Spleen (tissue), 11 donors: ENCODE data around the gene CISH. TPM values are rescaled to one million over a fixed set of nuclear protein-coding genes. Genes with fewer than 3 reads are reported as not detected.

Source experiments
- DNase-seq: peaks from one replicate; pipeline ENCODE4 v3.0.0-alpha.2; 2020
- H3K27ac ChIP-seq, 8 donors: fragments of 200-600 bp; sonication (generic) in 7 of 8; 1 replicate in 4 of 8; 2 replicates in 4 of 8; pipeline versions ENCODE4 v1.5.0 to v1.8.0; 2016 to 2021; ENCODE audit warnings: inconsistent platforms in 4 of 8, mild to moderate bottlenecking in 4 of 8, moderate library complexity in 1 of 8
- H3K27me3 ChIP-seq, 7 donors: fragments of 200-600 bp; sonication (generic) in 6 of 7; replicated peaks in 1 of 7; 1 replicate in 4 of 7; 2 replicates in 3 of 7; pipeline versions ENCODE4 v1.5.0 to v1.8.0; 2016 to 2021; ENCODE audit warnings: inconsistent platforms in 3 of 7, mild to moderate bottlenecking in 1 of 7
- H3K36me3 ChIP-seq, 6 donors: fragments of 200-600 bp; sonication (generic) in 5 of 6; 1 replicate in 4 of 6; 2 replicates in 2 of 6; pipeline versions ENCODE4 v1.5.0 to v1.8.0; 2016 to 2021; ENCODE audit warnings: inconsistent platforms in 2 of 6
- H3K4me1 ChIP-seq, 6 donors: fragments of 200-600 bp; sonication (generic) in 5 of 6; 1 replicate in 3 of 6; 2 replicates in 3 of 6; pipeline versions ENCODE4 v1.5.0 to v1.8.0; 2016 to 2021; ENCODE audit warnings: inconsistent platforms in 3 of 6
- H3K4me3 ChIP-seq, 8 donors: fragments of 200-600 bp; sonication (generic) in 7 of 8; 1 replicate in 4 of 8; 2 replicates in 4 of 8; pipeline versions ENCODE4 v1.5.0 to v1.8.0; 2016 to 2021; ENCODE audit warnings: inconsistent platforms in 4 of 8, mild to moderate bottlenecking in 4 of 8, moderate library complexity in 2 of 8
- H3K9me3 ChIP-seq, 8 donors: fragments of 200-600 bp; sonication (generic) in 7 of 8; 1 replicate in 4 of 8; 2 replicates in 4 of 8; pipeline versions ENCODE4 v1.5.0 to v1.8.0; 2016 to 2021; ENCODE audit warnings: inconsistent platforms in 4 of 8
- POLR2A ChIP-seq, 3 donors: fragments of 450-650 bp; IDR thresholded peaks; one replicate each; pipeline ENCODE4 v1.5.1; 2017; ENCODE audit warnings: antibody characterized with exemption in 3 of 3, mild to moderate bottlenecking in 1 of 3
- POLR2AphosphoS5 ChIP-seq, 3 donors: sonication (generic); formaldehyde crosslinking; IDR thresholded peaks; one replicate each; pipeline ENCODE4 v1.5.1; 2017; ENCODE audit warnings: antibody characterized with exemption in 3 of 3
- WGBS, 5 donors: extraction: QIAGEN DNeasy Blood & Tissue Kit in 3 of 5; methylation state at CpG; one replicate each; pipeline versions ENCODE4 v1.1.5 to v1.1.7; 2013 to 2018; 5-methylcytosine and 5-hydroxymethylcytosine counted together
- intact Hi-C: fragments of 100-400 bp; cut with DNase I; formaldehyde crosslinking; loops from one replicate; pipeline ENCODE4 v1.15.0; 2023; ENCODE audit warnings: low total_unique reads
- polyA plus RNA-seq, 3 donors: library from polyadenylated mRNA; stranded (reverse); fragments of 200-250 nt; gene quantifications; one replicate each; pipeline ENCODE4 v1.2.1, GENCODE V29; 2013
- total RNA-seq, 7 donors: library from RNA; depleted of rRNA in 3 of 7; stranded (reverse); fragments of >200 nt in 3 of 7; fragmentation: NEBNext Ultra II Directional in 4 of 7; extraction: Animal tissue kit (Norgen Biotek cat#: 25700) in 4 of 7; gene quantifications; one replicate each; pipeline versions ENCODE4 v1.1.0 to v1.2.1, GENCODE V29; 2016 to 2021
- TF ChIP-seq, protein P1 (sequence below), 11 experiments: fragments of 200-600 bp in 7 of 11; fragments of 450-650 bp in 4 of 11; sonication (generic) in 4 of 11; IDR thresholded peaks in 8 of 11; conservative IDR thresholded peaks in 3 of 11; 1 replicate in 7 of 11; 2 replicates in 4 of 11; pipeline versions ENCODE4 v1.4.0 to v1.8.0; 2016 to 2021; ENCODE audit warnings: antibody characterized with exemption in 11 of 11, inconsistent platforms in 4 of 11, mild to moderate bottlenecking in 1 of 11
- donor health status: healthy with polysubstance abuse.
- donor health status: DM: no; HTN: no; CAD: no; lungs with moderate emphysema.
- donor health status: DM: no; HTN: no; CAD: no.
- donor health status: Bipolar disorder and iron deficiency.
- donor health status: healthy.
- donor health status: DM: no; HTN: no; CAD: no.
- donor health status: DM: yes; HTN: yes; CAD: no.

The CISH gene
- total and polyA plus RNA-seq, 10 donors: 2.9 to 23.6 (median 11.0) TPM

DNA sequence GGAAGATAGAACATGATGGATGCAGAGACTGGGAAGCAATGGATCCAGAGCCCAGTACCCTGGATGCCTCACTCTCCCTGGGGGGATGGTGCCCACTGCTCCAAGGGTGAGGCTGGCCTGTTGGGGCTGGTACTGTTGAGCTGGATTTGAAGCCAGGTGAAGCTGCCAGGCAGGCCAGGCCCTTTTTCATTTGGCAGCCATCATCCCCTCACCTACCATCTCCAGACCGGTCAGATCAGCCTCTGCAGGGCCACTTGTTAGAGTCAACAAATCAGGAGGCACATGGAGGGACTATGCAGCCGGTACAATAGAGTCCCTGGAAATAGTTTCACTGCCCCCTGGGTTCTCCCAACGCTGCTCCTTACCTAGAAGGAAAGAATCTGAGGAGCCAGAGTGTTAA, 11.3 kb upstream of the CISH start:
- peaks cover 0 to 33% (median 0%) of the 10 kb centered on the region in 6 donors for H3K36me3 ChIP-seq

DNA sequence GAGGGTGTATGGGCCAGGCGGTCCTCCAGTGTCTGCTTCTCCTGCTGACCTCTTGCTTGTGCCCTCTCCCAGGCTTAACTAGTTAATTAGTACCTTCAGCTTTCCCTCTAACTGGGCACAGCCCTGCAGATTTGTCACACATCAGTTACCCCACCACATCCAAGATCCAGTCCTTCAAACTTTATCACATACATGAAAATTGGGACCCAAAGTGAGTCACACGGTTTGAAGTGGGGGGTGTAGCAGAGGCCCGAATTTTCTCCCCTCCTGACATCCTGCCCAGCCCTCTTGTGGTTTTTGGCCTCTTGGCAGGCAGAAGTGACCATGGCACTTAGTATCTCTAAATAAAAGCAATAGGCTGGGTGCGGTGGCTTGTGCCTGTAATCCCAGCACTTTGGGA, 9.2 kb upstream of the CISH start:
- intact Hi-C loops: no loop called here
- Histone ChIP-seq H3K4me1 (peaks cover 49 to 97% (median 87%) of the 10 kb centered on the region in 6 donors), H3K4me3 (peak overlapping the region in 2 of 8 donors; percentile 1 to 98), H3K36me3 (peaks cover 0 to 25% (median 0%) of the 10 kb centered on the region in 6 donors), H3K27ac (peak overlapping the region; percentile 53 to 97 (median 88)), H3K27me3 (no peaks in the 10 kb centered on the region), H3K9me3 (no peaks in the 10 kb centered on the region)
- 16 to 37% (median 34%) methylated on average over 4 of the region's 4 CpGs for WGBS, 5 donors
- DNase-seq: no peak
- TF ChIP-seq, protein P1, sequence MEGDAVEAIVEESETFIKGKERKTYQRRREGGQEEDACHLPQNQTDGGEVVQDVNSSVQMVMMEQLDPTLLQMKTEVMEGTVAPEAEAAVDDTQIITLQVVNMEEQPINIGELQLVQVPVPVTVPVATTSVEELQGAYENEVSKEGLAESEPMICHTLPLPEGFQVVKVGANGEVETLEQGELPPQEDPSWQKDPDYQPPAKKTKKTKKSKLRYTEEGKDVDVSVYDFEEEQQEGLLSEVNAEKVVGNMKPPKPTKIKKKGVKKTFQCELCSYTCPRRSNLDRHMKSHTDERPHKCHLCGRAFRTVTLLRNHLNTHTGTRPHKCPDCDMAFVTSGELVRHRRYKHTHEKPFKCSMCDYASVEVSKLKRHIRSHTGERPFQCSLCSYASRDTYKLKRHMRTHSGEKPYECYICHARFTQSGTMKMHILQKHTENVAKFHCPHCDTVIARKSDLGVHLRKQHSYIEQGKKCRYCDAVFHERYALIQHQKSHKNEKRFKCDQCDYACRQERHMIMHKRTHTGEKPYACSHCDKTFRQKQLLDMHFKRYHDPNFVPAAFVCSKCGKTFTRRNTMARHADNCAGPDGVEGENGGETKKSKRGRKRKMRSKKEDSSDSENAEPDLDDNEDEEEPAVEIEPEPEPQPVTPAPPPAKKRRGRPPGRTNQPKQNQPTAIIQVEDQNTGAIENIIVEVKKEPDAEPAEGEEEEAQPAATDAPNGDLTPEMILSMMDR (IDR thresholded peaks at IDR 0.05 in 8 of 11, conservative IDR thresholded peaks at IDR 0.05 in 3 of 11): peak in 2 of 11 experiments; percentile 5 to 19
- no peak for TF ChIP-seq POLR2A (IDR thresholded peaks at IDR 0.05)
- no peak for TF ChIP-seq POLR2AphosphoS5 (IDR thresholded peaks at IDR 0.05)

More for the DNA sequence above, 11.3 kb upstream of the CISH start:
- WGBS, 5 donors: 85 to 97% (median 87%) methylated on average over 3 of the region's 3 CpGs
- TF ChIP-seq, protein P1 (IDR thresholded peaks at IDR 0.05 in 8 of 11, conservative IDR thresholded peaks at IDR 0.05 in 3 of 11): no peak
- TF ChIP-seq POLR2AphosphoS5 (IDR thresholded peaks at IDR 0.05): no peak
- TF ChIP-seq POLR2A (IDR thresholded peaks at IDR 0.05): no peak
- no peaks in the 10 kb centered on the region for H3K9me3 ChIP-seq
- intact Hi-C loops: no loop called here
- H3K27ac ChIP-seq: peak overlapping the region in 3 of 8 donors; percentile 70 to 96 (median 80)
- peaks cover 39 to 100% (median 87%) of the 10 kb centered on the region in 6 donors for H3K4me1 ChIP-seq
- no peak for DNase-seq
- H3K27me3 ChIP-seq: no peaks in the 10 kb centered on the region
- H3K4me3 ChIP-seq: no peak overlapping the region

DNA sequence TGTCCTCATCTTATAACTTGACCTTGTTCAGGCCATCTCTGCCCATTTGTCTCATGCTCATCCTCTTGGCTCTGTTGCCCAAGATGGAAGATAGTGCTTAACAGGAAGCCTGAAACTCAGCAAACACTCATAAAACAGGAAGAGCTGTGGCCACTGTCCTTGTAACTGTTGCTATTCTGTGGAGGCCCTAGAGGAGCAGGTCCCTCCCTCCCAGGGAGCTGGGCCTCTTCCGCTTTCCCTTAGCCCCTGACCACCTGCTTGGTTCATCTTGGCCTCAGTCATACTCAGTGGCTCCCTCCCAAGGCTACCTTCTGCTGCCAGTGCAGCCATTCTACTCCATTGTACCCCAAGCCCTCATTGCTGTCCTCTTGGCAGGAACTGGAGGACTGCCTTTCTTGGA, 8.8 kb upstream of the CISH start:
- peak overlapping the region in 2 of 8 donors; percentile 1 to 98 for H3K4me3 ChIP-seq
- peak in 2 of 3 donors; percentile 35 to 59 for TF ChIP-seq POLR2AphosphoS5 (IDR thresholded peaks at IDR 0.05)
- no peak for TF ChIP-seq POLR2A (IDR thresholded peaks at IDR 0.05)
- TF ChIP-seq, protein P1 (IDR thresholded peaks at IDR 0.05 in 8 of 11, conservative IDR thresholded peaks at IDR 0.05 in 3 of 11): peak in 3 of 11 experiments; percentile 25 to 39 (median 33)
- no peaks in the 10 kb centered on the region for H3K27me3 ChIP-seq
- no peak for DNase-seq
- peak overlapping the region; percentile 53 to 97 (median 88) for H3K27ac ChIP-seq
- WGBS, 5 donors: 11 to 55% (median 25%) methylated on average over 1 of the region's 1 CpG
- no peaks in the 10 kb centered on the region for H3K9me3 ChIP-seq
- H3K4me1 ChIP-seq: peaks cover 50 to 97% (median 86%) of the 10 kb centered on the region in 6 donors
- intact Hi-C loops: no loop called here
- peaks cover 0 to 25% (median 0%) of the 10 kb centered on the region in 6 donors for H3K36me3 ChIP-seq

DNA sequence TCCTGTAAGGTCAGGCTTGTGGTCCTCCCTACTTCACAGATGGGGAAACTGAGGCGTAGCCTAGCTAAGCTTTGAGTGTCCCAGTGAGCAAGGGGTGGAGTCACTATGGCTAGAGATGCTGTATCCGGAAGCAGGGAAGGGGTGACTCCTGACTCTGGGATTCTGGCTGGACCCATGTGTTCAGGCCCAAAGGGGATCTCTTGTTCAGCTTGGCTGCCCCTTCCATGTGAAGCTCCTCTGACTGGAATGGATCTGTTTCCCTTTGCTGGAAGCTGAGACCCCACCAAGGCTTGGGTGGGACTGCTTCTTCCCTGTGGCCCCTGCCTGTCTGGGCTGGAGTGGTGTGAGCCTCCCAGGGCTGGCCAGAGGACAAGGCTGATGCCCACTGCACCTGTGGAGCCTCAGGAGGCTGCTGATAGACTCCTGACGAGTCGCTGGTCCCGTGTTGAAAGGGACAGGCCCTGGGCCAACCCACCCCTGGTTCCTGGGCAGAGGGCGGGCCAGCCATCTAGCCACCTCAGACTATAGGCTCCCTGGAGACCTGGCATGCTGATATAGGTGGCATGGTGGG, 6.4 kb upstream of the CISH start:
- WGBS, 5 donors: 20 to 36% (median 31%) methylated on average over 2 to 6 of the region's 6 CpGs
- Histone ChIP-seq H3K27me3 (no peaks in the 10 kb centered on the region), H3K36me3 (peaks cover 0 to 21% (median 0%) of the 10 kb centered on the region in 6 donors), H3K27ac (peak overlapping the region; percentile 76 to 97 (median 92)), H3K9me3 (no peaks in the 10 kb centered on the region), H3K4me1 (peaks cover 51 to 88% (median 73%) of the 10 kb centered on the region in 6 donors), H3K4me3 (peak overlapping the region; percentile 83 to 98 (median 86))
- intact Hi-C loops: loop anchor here (5.0 kb wide), 1 partner anchor 764 kb away; no protein-coding TSS in a partner anchor
- no peak for DNase-seq
- TF ChIP-seq, protein P1 (IDR thresholded peaks at IDR 0.05 in 8 of 11, conservative IDR thresholded peaks at IDR 0.05 in 3 of 11): no peak
- no peak for TF ChIP-seq POLR2AphosphoS5 (IDR thresholded peaks at IDR 0.05)
- TF ChIP-seq POLR2A (IDR thresholded peaks at IDR 0.05): no peak
